WERI-Rb-1 (cell line): ENCODE data around the gene HOXC11.

Experiments used
- DNase-seq: peaks from one replicate; pipeline ENCODE4 v3.0.0-alpha.2; 2020
- H3K27ac ChIP-seq: fragments of 250-450 bp; sonication (Bioruptor Pico); 2 replicates; pipeline ENCODE4 v1.5.1; 2020; ENCODE audit warnings: mild to moderate bottlenecking, moderate library complexity
- H3K27me3 ChIP-seq: fragments of 250-450 bp; sonication (Bioruptor Pico); 2 replicates; pipeline ENCODE4 v1.5.1; 2021; ENCODE audit warnings: mild to moderate bottlenecking, low read depth, moderate library complexity; ENCODE audit not compliant: insufficient read depth, severe bottlenecking
- H3K36me3 ChIP-seq: fragments of 250-450 bp; sonication (Bioruptor Pico); 2 replicates; pipeline ENCODE4 v1.5.1; 2020; ENCODE audit warnings: mild to moderate bottlenecking, moderate library complexity
- H3K4me3 ChIP-seq: 2 replicates; pipeline ENCODE4 v1.5.1; 2011; ENCODE audit warnings: low read depth, mild to moderate bottlenecking, control low read depth, low read length
- H3K9me3 ChIP-seq: fragments of 250-450 bp; sonication (Bioruptor Pico); 2 replicates; pipeline ENCODE4 v1.5.1; 2021; ENCODE audit warnings: mild to moderate bottlenecking, moderate library complexity; ENCODE audit not compliant: severe bottlenecking
- CTCF ChIP-seq: IDR thresholded peaks from 2 replicates; pipeline ENCODE4 v1.5.1; 2011; ENCODE audit warnings: low read depth, mild to moderate bottlenecking, control low read depth, inconsistent platforms, low read length

Gene HOXC11

DNA sequence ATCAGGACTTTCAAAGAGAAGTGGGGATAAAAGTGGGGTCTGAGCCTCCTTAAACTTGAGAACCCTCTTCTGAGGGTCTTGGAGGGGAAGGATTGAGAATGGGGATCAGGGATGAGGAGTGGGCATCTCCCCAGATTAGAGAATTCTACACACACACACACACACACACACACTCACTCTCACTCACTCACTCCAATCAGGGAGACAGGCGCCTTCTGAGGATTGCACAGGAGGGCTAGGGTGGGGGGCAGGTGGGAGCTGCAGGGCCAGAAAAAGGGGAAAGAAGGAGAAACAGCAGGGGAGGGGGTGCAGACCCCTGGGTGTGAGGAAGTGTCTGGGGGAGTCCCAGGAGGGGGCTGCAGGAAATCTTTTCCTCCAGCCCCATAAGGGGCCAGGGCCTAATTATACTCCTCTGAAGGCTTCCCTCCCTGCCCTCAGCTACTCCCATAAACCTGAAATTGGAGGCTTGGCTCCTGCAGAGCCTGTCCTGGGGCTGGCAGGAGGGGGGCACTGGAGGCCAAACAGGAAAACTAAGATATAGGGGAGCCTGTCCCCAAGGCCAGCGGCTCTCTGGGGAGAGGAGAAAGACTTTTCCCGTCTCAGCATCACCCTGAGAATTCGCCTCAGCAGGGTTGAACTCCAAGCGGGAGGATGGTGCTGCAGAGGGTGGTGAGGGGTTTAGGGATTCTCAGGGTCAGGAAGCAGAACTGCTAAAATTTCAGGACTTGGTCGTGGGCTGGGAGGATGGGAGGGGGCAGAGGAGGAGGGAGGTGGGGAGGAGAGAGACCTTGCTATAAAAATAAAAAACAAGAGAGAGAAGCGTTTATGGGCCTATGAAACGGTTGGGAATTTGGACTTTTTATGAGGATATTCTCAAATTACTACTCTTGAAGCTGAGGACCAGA, 28.6 kb downstream of the HOXC11 start:
- Histone ChIP-seq H3K9me3 (no peaks in the 10 kb centered on the region), H3K4me3 (peak overlapping the region; percentile 86), H3K27me3 (no peaks in the 10 kb centered on the region), H3K36me3 (peaks cover 4% of the 10 kb centered on the region), H3K27ac (no peak overlapping the region)
- no peak for DNase-seq
- TF ChIP-seq CTCF = no peak

- H3K4me3 ChIP-seq = no peak overlapping the region
- peaks cover 4% of the 10 kb centered on the region for H3K36me3 ChIP-seq
- TF ChIP-seq CTCF = no peak
- DNase-seq = no peak
- no peak overlapping the region for H3K27ac ChIP-seq
- H3K27me3 ChIP-seq = no peaks in the 10 kb centered on the region
- no peaks in the 10 kb centered on the region for H3K9me3 ChIP-seq
Observed at GRCh38 chr12:54002278-54002914, 29.5 kb downstream of the HOXC11 start.

GRCh38 chr12:54002915-54003389, 30.0 kb downstream of the HOXC11 start:
- Histone ChIP-seq H3K36me3 (peaks cover 4% of the 10 kb centered on the region), H3K27ac (no peak overlapping the region), H3K4me3 (no peak overlapping the region), H3K9me3 (no peaks in the 10 kb centered on the region), H3K27me3 (no peaks in the 10 kb centered on the region)
- no peak for TF ChIP-seq CTCF
- DNase-seq = no peak

GRCh38 chr12:54003625-54004024, 30.7 kb downstream of the HOXC11 start:
- TF ChIP-seq CTCF = no peak
- Histone ChIP-seq H3K27me3 (no peaks in the 10 kb centered on the region), H3K36me3 (peaks cover 4% of the 10 kb centered on the region), H3K27ac (peak overlapping the region; percentile 36), H3K4me3 (no peak overlapping the region), H3K9me3 (no peaks in the 10 kb centered on the region)
- no peak for DNase-seq

DNA sequence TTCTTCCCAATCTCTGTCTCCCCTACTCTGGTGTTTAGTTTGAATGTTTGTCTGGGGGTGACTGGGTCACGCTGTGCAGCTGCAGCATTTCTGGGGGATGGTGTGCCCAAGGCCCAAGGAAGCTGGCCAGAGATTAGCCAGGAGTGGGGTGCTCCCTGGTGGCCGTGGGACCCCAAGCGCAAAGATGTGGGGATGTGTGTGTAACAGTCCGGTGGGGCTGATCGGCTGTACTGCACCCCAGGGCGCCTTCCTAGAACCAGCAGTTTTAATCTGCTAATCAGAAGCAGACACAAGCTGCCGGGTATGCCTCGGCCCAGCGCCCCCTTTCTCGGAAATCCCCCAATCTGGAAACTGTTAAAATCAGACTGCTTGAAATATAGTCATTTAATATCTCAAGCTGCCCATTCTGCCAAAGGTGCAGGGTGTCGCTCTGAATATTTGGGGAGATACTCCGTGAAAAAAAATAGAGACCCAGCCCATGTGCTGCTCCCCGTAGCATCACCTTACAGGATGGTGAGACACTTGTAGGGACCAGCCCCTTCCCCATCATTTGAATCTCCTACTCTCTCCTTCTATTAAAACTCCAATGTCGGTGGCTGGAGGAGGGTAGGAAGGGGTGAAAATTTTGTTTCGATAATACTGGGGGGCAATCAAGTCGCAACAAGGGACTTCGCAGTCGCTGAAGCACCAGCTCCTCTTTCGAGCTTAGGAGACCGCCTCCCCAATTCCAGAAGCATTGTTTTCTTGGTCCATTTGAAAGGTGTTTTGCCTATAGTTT, 31.3 kb downstream of the HOXC11 start:
- peak; percentile 28; the same call in 1 of the 2 replicates for TF ChIP-seq CTCF
- H3K9me3 ChIP-seq = no peaks in the 10 kb centered on the region
- peaks cover 4% of the 10 kb centered on the region for H3K36me3 ChIP-seq
- DNase-seq = no peak
- peak overlapping the region; percentile 36 for H3K27ac ChIP-seq
- H3K27me3 ChIP-seq = no peaks in the 10 kb centered on the region
- no peak overlapping the region for H3K4me3 ChIP-seq
